ENCODE results near the gene DNAH3. TPM values are rescaled to one million over a fixed set of nuclear protein-coding genes. Genes with fewer than 3 reads are reported as not detected.
A peak's percentile ranks its signal among the peaks of the same experiment; 100 is the strongest.
"Not testable (repeated sequence)": the region's sequence is repeated elsewhere in the genome, so short reads cannot be mapped to it uniquely, and the experiment has no call there.

Gene DNAH3
- polyA plus RNA-seq, 4 donors: 0.16 to 0.69 (median 0.43) TPM

DNA sequence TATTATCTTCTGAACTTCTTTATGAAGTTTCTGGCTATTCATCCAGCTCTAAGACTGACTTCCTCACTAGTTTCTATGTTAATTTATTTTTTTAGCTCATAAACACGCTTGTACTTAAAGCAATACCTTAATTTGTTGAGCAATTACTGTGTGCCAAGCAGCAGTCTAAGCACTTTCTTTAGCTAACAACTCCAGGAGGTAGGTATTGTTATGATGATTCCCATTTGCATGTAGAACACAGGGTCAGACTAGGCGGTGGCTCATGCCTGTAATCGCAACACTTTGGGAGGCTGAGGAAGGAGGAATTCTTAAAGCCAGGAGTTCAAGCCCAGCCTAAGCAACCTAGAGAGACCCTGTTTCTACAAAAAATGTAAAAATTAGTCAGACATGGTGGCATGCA is 19.8 kb downstream of the DNAH3 start:
- no peak for DNase-seq (ENCODE audit: low read depth in 4 of 4, low spot score in 2 of 4)

DNA sequence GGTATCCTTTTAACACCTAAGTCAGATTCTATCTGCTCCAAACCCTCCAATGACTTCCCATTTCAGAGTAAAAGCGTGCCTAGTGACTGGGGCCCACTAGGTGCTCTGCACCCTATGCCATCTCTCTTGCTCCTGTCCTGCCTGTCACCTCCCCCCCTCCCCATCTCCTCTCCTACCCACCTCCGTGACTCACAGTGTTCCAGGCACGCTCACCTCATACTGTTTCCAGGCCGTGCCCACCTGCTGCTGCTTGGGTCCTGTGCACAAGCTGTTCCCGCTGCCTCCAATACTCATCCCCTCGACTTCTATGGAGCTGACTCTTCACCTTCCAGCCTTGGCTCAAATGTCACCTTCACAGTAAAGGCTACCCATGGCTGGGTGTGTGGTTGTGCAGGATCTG is 21.7 kb downstream of the DNAH3 start:
- no peak for DNase-seq (ENCODE audit: low read depth in 4 of 4, low spot score in 2 of 4)

DNA sequence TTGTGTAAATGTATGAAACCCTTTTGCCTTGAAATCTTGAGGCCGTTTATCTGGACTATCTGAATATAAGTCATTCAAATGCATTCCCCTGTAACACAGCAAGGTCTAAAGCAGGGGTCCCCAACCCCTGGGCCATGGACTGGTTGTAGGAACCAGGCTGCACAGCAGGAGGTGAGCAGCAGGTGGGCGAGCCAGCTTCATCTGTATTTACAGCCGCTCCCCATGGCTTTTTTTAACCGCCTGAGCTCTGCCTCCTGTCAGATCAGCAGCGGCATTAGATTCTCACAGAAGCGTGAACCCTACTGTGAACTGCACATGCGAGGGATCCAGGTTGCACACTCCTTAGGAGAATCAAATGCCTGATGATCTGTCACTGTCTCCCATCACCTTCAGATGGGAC is 24.1 kb downstream of the DNAH3 start:
- no peak for DNase-seq (ENCODE audit: low read depth in 4 of 4, low spot score in 2 of 4)

DNA sequence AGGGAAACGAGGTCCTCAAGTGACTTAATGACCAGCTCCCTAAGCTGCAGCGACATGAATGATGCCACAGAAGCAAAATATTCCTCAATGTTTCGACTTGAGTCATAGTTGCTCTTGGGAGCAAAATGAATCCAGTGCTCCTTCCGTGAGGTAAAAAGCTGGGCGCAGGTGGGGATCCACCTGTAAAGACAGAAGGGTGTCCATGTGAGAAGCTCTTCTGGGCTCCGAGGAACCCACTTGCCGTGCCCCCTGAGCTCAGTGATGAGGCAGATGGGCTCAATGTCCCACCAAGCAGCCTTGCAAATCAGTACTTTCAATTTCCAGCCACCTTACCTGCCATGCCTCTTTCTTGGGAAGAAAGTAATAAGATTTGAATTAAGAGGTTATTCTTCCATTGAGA is 25.5 kb downstream of the DNAH3 start:
- DNase-seq (ENCODE audit: low read depth in 4 of 4, low spot score in 2 of 4): no peak

DNA sequence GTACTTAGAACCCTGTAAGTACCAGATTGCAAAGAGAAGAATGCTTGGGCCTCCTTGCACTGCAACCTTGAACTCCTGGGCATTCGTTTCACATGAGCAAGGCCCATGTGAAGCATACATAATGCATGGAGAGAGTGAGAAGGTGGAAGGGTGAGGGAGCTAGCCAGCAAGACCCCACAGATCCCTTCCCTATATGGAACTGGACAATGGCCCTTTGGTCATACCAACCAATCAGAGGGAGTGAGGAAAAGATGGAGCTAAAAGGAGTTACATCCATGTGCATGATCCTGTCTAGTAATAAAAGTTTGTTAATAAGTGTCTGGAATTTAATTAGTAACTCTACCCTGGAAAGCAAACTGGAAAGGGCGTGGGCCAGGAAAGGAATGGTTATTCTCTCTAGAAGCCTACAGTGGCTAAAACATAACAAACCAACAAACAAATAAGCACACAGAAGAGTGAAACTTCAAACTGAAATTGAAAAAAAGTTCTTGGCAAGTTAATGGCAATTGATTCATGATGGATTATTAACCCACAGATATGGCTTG is 29.6 kb downstream of the DNAH3 start:
- DNase-seq (ENCODE audit: low read depth in 4 of 4, low spot score in 2 of 4): no peak

DNA sequence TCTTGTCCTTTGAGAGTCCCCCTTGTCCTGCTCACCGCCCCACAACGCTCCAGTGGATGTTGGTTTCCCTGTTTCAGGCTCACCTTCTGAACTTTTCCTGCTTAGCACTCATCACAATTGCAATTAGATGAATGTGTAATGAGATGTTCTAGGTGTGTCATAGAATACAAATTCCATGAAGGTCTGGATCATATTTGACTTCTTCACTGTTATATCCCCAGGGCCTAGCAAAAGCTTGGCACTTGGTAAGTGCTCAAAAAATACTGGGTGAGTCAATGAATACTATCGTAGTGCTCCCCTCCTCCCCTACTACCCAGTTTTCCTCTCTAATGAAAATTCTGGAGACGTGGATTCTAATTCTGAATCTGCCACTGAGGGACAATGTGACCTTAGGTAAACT is 33.1 kb downstream of the DNAH3 start:
- DNase-seq (ENCODE audit: low read depth in 4 of 4, low spot score in 2 of 4): no peak

DNA sequence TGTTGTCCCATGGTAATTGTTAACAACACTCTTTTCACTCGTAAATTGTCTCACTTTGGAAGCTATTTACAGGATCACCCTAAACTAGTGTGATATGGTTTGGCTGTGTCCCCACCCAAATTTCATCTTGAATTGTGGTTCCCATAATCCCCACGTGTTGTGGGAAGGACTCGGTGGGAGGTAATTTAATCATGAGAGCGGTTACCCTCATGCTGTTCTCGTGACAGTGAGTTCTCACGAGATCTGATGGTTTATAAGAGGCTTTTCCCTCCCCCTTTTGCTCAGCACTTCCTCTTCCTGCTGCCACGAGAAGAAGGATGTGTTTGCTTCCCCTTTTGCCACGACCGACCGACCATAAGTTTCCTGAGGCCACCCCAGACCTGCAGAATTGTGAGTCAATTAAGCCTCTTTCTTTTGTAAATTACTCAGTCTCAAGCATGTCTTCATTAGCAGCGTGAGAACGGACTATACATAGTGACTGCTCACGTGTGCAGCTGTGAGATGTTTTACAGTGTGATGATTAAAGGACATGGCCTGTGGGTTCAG is 34.4 kb downstream of the DNAH3 start:
- DNase-seq (ENCODE audit: low read depth in 4 of 4, low spot score in 2 of 4): no peak

DNA sequence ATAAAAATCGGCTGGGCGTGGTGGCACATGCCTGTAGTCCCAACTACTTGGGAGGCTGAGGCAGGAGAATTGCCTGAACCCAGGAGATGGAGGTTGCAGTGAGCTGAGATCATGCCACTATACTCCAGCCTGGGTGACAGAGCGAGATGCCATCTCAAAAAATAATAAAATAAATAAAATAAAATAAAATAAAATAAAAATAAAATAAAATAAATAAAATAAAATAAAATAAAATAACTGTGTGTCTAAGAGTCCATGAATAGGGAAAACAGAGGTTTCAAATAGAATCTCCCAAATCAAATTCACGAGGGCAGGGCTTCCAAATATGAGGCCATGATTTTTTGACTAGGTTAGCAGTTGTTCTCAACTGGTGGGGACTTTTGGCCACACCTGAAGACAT is 35.1 kb downstream of the DNAH3 start:
- not testable (repeated sequence) for DNase-seq (ENCODE audit: low read depth in 4 of 4, low spot score in 2 of 4)

DNA sequence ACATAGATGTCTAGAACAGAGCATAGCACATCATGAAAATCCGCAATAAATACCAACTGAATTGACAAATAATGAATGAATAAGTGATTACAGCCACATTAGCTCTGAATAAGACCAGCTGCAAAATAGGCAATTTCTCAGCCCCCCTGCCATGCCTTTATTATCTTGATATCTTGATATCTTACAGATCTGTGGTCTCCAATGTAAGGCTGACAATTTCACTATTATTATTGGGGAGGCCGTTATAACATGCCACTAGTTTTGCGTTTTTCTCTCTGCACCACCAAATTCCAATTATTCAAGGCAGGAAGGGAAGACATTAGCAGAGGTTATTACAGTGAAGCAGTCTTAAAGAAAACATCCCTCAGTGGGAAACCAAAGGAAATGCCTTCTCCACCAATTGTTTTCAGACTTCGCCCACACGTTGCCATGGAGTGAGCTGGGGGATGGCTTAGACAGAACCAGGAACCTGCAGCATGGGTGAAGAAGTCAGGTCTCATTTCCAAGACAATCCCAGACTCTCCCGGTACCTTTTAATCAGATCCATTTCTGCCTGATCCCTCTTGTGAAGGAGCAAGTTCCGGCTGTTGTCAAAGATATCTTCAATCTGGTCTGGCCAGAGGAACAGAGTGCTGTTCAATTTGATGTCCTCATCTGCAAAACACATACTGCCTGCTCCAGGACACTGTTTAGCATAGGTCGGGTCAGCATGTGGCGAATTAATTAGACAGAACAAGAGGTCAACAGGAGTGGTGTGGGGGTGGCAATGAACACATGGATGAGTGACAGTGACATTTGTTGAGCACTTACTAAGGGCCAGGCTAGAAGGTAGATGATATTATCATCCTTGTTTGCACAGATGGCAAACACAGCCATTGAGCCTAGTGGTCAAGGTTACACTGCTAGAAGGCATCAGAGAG is 46.4 kb downstream of the DNAH3 start:
- DNase-seq (ENCODE audit: low read depth in 4 of 4, low spot score in 2 of 4): no peak

DNA sequence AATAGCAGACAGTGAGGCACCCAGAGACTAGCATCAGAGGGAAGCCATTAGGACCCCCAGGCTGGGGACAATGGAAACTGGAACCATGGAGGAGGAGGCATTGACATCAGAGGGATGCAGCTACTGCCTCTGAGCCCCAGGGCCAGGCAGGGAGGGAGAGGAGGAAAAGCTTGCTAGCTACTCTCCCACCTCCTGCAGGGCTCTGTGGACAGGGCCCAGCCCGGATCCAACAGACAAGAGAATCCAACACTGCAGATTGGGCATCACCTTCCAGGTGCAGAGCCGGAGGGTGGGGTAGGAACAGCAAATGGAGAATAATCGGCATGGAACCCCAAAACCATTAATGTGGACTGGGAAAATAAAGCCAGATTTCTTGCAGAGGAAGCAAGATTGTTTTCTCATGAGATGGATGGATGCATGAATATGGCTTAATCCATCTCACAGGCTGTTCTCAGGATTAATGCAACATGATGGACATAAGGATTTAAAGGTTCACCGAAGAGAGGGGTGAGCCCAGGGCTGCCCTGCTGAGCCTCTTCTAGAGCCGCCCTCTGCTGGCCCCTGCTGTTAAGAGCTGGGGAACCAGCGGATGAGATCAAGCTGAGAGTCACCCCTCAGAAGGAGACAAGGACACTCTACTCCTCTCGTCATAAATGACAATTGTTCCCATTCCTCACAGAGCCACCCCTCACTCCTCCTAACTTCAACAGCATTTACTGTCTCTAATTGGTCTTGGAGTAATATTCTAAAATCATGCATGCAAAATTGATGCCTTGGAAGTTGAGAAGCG is 48.8 kb downstream of the DNAH3 start:
- no peak for DNase-seq (ENCODE audit: low read depth in 4 of 4, low spot score in 2 of 4)

DNA sequence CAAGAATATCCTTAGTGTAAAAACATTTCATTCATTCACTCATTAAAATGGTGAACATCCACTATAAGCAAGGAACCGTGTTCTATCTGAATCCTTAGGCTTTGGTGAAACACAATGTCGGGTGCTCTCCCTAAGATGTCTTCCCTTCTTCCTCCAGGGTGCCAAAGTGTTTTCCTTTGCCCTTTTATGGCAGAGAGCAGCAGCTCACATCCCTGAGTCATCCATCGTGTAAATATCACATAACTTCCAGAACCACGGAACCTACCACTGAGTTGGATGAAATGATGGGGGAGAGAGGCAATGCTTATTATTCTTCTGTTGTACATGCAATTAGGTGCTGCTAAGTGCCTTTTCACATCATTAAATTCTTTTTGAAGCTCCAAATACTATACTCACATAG is 50.2 kb downstream of the DNAH3 start:
- no peak for DNase-seq (ENCODE audit: low read depth in 4 of 4, low spot score in 2 of 4)

DNA sequence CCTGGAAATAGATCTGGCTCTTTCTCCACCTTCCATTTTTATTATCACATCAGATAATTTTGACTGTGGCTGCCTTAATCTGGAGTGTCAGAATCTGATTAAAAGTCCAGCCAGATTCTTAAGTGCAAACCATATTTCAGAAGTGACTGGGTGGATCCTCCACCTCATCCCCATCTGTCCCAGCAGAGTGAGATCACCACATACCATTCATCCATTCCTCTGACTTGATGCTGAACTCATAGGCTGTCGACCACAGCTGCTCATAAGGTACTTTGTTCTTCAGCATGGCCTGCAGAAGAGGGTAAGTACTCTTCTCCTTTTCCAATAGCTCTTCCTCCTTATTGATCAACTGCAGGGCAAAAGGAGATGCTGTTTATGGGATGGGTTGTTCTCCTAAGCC is 53.5 kb downstream of the DNAH3 start:
- DNase-seq (ENCODE audit: low read depth in 4 of 4, low spot score in 2 of 4): no peak

DNA sequence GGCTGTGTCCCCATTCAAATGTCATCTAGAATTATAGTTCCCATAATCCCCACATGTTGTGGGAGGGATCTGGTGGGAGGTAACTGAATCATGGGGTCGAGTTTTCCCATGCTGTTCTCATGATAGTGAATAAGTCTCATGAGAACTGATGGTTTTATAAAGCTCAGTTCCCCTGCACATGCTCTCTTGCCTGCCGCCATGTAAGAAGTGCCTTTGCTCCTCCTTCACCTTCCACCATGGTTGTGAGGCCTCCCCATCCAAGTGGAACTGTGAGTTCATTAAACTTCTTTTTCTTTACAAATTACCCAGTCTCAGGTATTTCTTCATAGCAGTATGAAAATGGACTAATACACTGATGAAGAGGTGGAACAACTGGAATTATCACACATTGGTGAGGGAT is 55.9 kb downstream of the DNAH3 start:
- DNase-seq (ENCODE audit: low read depth in 4 of 4, low spot score in 2 of 4): not testable (repeated sequence)

DNA sequence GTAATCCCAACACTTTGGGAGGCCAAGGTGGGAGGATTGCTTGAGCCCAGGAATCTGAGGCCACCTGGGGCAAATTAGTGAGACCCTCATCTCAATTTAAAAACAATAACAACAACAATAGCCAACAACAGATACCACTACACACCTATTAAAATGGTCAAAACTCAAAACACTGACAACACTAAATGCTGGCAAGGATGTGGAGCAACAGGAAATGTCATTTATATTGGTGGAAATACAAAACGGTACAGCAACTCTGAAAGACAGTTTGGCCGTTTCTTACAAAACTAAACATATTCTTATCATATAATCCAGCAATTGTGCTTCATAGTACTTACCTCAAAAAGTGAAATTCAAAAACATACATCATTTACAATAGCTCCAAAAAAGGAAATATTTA is 57.7 kb downstream of the DNAH3 start:
- no peak for DNase-seq (ENCODE audit: low read depth in 4 of 4, low spot score in 2 of 4)

DNA sequence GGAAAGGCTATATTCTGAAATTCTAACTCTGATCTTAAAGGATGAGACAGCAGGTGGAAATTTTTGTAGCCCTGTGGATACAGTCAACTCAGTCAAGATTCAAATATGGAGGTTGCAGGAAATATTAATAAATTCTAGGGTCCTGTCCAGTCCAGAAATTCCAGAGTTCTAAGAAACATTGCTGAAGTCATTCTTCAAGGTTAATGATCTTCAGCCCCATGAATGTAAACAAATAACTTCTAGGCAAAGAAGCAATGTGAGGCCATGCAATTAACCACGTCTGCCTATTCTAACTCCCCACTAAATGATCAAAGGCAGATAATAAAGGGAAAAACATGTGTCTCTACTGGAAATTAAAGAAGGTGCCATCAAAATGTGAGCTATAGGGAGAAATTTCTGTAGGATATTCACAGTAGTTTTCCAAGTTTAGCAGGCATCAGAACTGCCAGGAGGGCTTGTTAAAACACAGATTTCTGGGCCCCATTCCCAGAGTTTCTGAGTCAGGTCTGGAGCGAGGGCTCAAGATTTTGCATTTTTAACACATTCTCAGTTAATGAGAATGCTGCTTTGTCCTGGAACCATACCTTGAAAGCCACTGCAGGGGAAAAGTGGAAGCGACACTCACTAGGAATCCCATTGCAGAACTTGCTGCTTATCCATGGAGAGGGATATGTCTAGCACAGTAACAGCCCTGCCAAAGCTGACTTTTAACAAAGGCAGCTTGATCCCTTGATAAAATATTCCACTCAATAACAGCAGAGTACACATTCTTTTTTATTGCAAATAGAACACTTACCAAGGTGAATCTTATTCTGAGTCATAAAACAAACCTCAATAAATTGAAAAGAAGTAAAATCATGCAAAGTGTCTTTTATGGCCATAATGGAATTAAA is 61.8 kb downstream of the DNAH3 start:
- DNase-seq (ENCODE audit: low read depth in 4 of 4, low spot score in 2 of 4): no peak

DNA sequence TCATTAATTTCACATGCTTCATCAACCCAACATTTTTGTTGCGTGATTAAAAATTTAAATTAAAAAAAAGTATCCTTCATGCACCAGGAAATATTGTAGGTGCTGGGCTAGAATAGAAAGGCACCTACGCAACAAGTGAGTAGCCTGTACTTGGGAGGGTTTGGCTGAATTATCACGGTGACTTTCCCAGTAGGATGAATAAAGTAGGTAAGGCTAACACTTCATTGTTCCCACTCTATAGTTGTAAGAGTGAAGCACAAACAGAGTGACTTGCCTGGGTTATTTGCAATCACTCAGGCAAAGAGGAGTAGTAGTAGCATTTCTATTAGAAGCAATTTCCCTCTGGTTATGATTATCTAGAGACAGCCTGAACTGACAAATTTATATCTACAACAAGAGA is 62.5 kb downstream of the DNAH3 start:
- no peak for DNase-seq (ENCODE audit: low read depth in 4 of 4, low spot score in 2 of 4)

DNA sequence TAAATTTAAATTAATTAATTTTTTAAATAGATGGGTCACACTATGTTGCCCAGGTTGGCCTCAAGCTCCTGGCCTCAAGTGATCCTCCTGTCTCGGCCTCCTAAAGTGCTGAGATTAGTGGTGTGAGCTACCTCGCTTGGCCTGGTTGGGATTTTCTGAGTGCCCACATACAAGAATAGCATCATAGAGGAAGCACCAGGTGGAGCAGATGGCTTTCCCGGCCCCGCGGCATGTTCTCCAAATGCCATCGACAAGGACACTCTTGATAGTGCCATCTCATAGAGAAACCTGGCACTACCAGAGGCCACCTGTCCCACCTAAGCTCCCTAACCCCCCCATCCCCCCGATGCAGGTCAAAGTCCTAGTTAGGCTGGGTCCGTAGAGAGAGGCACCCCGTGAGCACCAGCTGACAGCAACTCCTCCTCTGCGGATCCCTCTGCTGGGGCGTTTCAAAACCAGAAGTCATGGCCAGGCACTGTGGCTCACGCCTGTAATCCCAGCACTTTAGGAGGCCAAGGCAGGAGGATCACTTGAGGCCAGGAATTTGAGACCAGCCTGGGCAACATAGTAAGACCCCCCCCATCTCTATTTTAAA is 65.9 kb downstream of the DNAH3 start:
- no peak for DNase-seq (ENCODE audit: low read depth in 4 of 4, low spot score in 2 of 4)

DNA sequence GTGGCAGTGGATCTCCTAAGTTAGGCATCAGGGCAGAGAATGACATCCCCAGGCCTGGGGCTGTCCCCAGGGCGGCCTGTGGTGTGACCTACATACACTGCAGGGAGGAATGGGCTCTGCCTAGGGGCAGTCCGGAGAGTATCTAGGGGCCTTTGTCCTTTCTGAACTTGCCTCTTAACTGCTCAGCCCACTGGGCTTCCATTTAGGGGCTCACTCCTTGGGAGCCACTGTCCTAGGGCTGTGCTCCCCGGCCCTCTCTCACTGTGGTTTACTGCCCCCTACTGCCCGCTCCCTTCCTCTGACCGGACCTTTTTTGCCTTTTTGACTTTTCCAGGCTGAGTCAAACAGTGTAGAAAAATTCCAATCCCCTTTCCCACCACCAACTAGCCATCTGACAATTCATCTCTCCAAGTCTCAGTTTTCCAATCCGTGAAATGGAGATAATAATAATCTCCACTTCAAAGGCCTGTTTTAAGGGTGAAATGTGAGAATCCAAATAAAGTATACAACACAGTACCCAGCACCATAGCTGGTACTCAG is 66.8 kb downstream of the DNAH3 start:
- peak in 1 of 4 donors; percentile 27 for DNase-seq (ENCODE audit: low read depth in 4 of 4, low spot score in 2 of 4)

DNA sequence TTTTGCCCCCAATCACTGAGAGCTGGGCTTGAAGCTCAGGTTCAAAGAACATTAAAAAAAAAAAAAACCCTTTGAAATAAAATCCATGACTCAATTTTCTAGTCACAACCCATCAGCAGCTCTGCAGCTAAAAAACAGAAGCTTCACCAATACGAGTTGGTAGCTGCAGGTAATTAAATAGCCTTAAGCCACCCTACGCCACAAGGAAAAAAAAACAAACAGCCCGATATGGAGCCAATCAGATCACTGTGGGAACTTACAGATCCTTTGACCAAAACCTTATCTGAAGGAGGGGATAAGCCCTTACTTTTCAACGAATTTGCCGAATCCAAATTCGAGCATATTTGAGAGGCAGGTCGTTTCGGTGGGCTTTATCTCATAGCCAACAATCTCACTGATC is 69.3 kb downstream of the DNAH3 start:
- no peak for DNase-seq (ENCODE audit: low read depth in 4 of 4, low spot score in 2 of 4)

DNA sequence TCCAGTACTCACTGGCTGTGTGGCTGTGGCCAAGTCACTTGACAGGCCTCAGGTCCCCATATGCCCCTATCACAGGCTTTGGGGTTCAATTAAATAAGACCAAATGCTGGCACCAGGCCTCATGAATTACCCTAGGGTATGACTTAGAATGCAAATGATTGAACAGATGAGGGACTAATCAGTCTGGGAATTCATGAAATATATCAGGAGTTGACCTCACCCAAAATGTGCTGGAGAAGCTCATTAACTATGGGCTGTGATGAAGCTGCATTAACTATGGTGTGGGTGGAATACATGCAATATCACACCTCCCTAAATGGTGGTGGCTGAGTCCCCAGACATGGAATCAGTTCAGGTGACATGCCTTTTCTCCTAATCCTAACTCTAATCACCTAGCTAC is 72.1 kb downstream of the DNAH3 start:
- DNase-seq (ENCODE audit: low read depth in 4 of 4, low spot score in 2 of 4): no peak
